ENCODE data around the gene MYO5B.

GRCh38 chr18:49948975-49949374, 246.0 kb downstream of the MYO5B start:
- TF ChIP-seq EZH2 (IDR thresholded peaks at IDR 0.05; ENCODE audit: borderline replicate concordance, insufficient read depth, low read depth, low read length, poor library complexity, severe bottlenecking) (no peak), CTCF (IDR thresholded peaks at IDR 0.05) (no peak)

Measured in B cell (primary cell).